GM23338 (cell line): ENCODE results near the gene UROS. TPM values are rescaled to one million over a fixed set of nuclear protein-coding genes. Genes with fewer than 3 reads are reported as not detected.

Source experiments
- ATAC-seq: fragments of 200-7000 bp; cut with Tn5 transposase; 3 replicates; pipeline ENCODE4 v1.9.1; 2020
- DNase-seq: peaks from one replicate; pipeline ENCODE4 v3.0.0-alpha.2; 2015; ENCODE audit warnings: low spot score
- H2AFZ ChIP-seq: fragments of 200-600 bp; sonication (generic); 2 replicates; pipeline ENCODE4 v1.8.0; 2016; ENCODE audit warnings: antibody characterized with exemption, mild to moderate bottlenecking, moderate library complexity
- H3F3A ChIP-seq: fragments of 200-600 bp; sonication (generic); replicated peaks from 2 replicates; pipeline ENCODE4 v1.8.0; 2017; ENCODE audit warnings: antibody characterized with exemption, mixed run types, low read depth
- H3K27ac ChIP-seq: fragments of 200-600 bp; sonication (generic); 2 replicates; pipeline ENCODE4 v1.6.1; 2016; ENCODE audit warnings: low read depth
- H3K27me3 ChIP-seq: fragments of 200-600 bp; sonication (generic); 2 replicates; pipeline ENCODE4 v1.8.0; 2016; ENCODE audit warnings: mild to moderate bottlenecking, mixed run types, moderate library complexity; ENCODE audit not compliant: insufficient read depth
- H3K36me3 ChIP-seq: fragments of 200-600 bp; sonication (generic); 2 replicates; pipeline ENCODE4 v1.8.0; 2016; ENCODE audit warnings: mild to moderate bottlenecking; ENCODE audit not compliant: insufficient read depth
- H3K4me1 ChIP-seq: fragments of 200-600 bp; sonication (generic); 2 replicates; pipeline ENCODE4 v1.8.0; 2016; ENCODE audit warnings: mild to moderate bottlenecking, moderate library complexity; ENCODE audit not compliant: insufficient read depth
- H3K4me2 ChIP-seq: fragments of 200-600 bp; sonication (generic); 2 replicates; pipeline ENCODE4 v1.7.1; 2017; ENCODE audit warnings: mixed run types
- H3K4me3 ChIP-seq: fragments of 200-600 bp; sonication (generic); 2 replicates; pipeline ENCODE4 v1.6.1; 2016; ENCODE audit warnings: mixed run types
- H3K79me2 ChIP-seq: fragments of 200-600 bp; sonication (generic); replicated peaks from 2 replicates; pipeline ENCODE4 v1.8.0; 2017; ENCODE audit warnings: mild to moderate bottlenecking; ENCODE audit not compliant: insufficient read depth
- H3K9me2 ChIP-seq: fragments of 200-600 bp; sonication (generic); 2 replicates; pipeline ENCODE4 v1.8.0; 2017; ENCODE audit not compliant: insufficient read depth
- H4K20me1 ChIP-seq: fragments of 200-600 bp; sonication (generic); replicated peaks from 2 replicates; pipeline ENCODE4 v1.8.0; 2017; ENCODE audit warnings: mild to moderate bottlenecking; ENCODE audit not compliant: insufficient read depth
- H3K27ac Mint-ChIP-seq: 2 replicates; pipeline ENCODE4 v1.8.0; 2020; ENCODE audit warnings: inconsistent platforms, mild to moderate bottlenecking, moderate library complexity, mixed read lengths
- H3K27me3 Mint-ChIP-seq: 3 replicates; pipeline ENCODE4 v1.8.0; 2022; ENCODE audit warnings: low read depth, mild to moderate bottlenecking, moderate library complexity, mixed read lengths, inconsistent platforms; ENCODE audit not compliant: insufficient read depth, poor library complexity
- H3K36me3 Mint-ChIP-seq: 3 replicates; pipeline ENCODE4 v1.8.0; 2021; ENCODE audit warnings: low read depth, mild to moderate bottlenecking, inconsistent platforms, moderate library complexity, mixed read lengths
- H3K4me1 Mint-ChIP-seq: 3 replicates; pipeline ENCODE4 v1.8.0; 2020; ENCODE audit warnings: mild to moderate bottlenecking, inconsistent platforms, mixed read lengths
- H3K4me3 Mint-ChIP-seq: 3 replicates; pipeline ENCODE4 v1.8.0; 2021; ENCODE audit warnings: moderate library complexity, mild to moderate bottlenecking, inconsistent platforms, mixed read lengths
- H3K9me3 Mint-ChIP-seq: 3 replicates; pipeline ENCODE4 v1.8.0; 2020; ENCODE audit warnings: moderate library complexity, mild to moderate bottlenecking, inconsistent platforms, mixed read lengths
- CREB1 ChIP-seq: fragments of 250-450 bp; sonication (Bioruptor Pico); IDR thresholded peaks from 2 replicates; pipeline ENCODE4 v1.5.0; 2020; ENCODE audit warnings: low read depth, mild to moderate bottlenecking, moderate library complexity
- EZH2 ChIP-seq: fragments of 200-600 bp; sonication (generic); IDR thresholded peaks from one replicate; pipeline ENCODE4 v1.8.0; 2017; ENCODE audit warnings: antibody characterized with exemption, mild to moderate bottlenecking, low read depth; ENCODE audit not compliant: unreplicated experiment
- EZH2phosphoT487 ChIP-seq: fragments of 200-600 bp; sonication (generic); IDR thresholded peaks from one replicate; pipeline ENCODE4 v1.8.1; 2018; ENCODE audit warnings: antibody characterized with exemption; ENCODE audit not compliant: unreplicated experiment
- JUNB ChIP-seq: IDR thresholded peaks from one replicate; pipeline ENCODE4 v1.6.1; 2016; ENCODE audit warnings: antibody characterized with exemption; ENCODE audit not compliant: unreplicated experiment
- NANOG ChIP-seq: IDR thresholded peaks from 2 replicates; pipeline ENCODE4 v1.6.1; 2016; ENCODE audit warnings: antibody characterized with exemption, borderline replicate concordance
- POLR2AphosphoS5 ChIP-seq: IDR thresholded peaks from 2 replicates; pipeline ENCODE4 v1.6.1; 2016; ENCODE audit warnings: antibody characterized with exemption, low read depth
- STAT1 ChIP-seq: IDR thresholded peaks from one replicate; pipeline ENCODE4 v1.6.1; 2016; ENCODE audit warnings: antibody characterized with exemption; ENCODE audit not compliant: unreplicated experiment
- ZNF114 ChIP-seq: fragments of 250-450 bp; sonication (Bioruptor Pico); IDR thresholded peaks from 2 replicates; pipeline ENCODE4 v1.5.0; 2020; ENCODE audit warnings: mild to moderate bottlenecking, moderate library complexity
- ZNF331 ChIP-seq: fragments of 250-450 bp; sonication (Bioruptor Pico); IDR thresholded peaks from 2 replicates; pipeline ENCODE4 v1.5.0; 2020; ENCODE audit warnings: low read depth, mild to moderate bottlenecking, moderate library complexity
- polyA plus RNA-seq: library from polyadenylated mRNA; unstranded; fragments of >200 nt; fragmentation: Nextera tagmentation; extraction: Ambion mirVana; gene quantifications from 2 replicates; pipeline ENCODE4 v1.2.1, GENCODE V29; 2016
- total RNA-seq: library from RNA; depleted of rRNA; stranded (reverse); fragments of >200 nt; shearing (Covaris generic); gene quantifications from 2 replicates; pipeline ENCODE4 v1.2.3, GENCODE V29; 2014
- TF ChIP-seq, protein P1 (sequence below): IDR thresholded peaks from 2 replicates; pipeline ENCODE4 v1.6.1; 2016; ENCODE audit warnings: antibody characterized with exemption
- TF ChIP-seq, protein P2 (sequence below): IDR thresholded peaks from one replicate; pipeline ENCODE4 v1.6.1; 2018; ENCODE audit warnings: antibody characterized with exemption; ENCODE audit not compliant: unreplicated experiment
- TF ChIP-seq, protein P3 (sequence below): fragments of 250-450 bp; sonication (Bioruptor Pico); IDR thresholded peaks from 2 replicates; pipeline ENCODE4 v1.5.0; 2020; ENCODE audit warnings: mild to moderate bottlenecking, moderate library complexity
- TF ChIP-seq, protein P4 (sequence below), 2 experiments: fragments of 200-600 bp in 1 of 2; sonication (generic) in 1 of 2; conservative IDR thresholded peaks; 2 replicates each; pipeline versions ENCODE4 v1.5.1 to v1.6.1; 2016 to 2017; ENCODE audit warnings: antibody characterized with exemption in 2 of 2, low read depth in 2 of 2, mild to moderate bottlenecking in 2 of 2, moderate library complexity in 1 of 2

Gene UROS
- total and polyA plus RNA-seq, 2 experiments from 2014 or later: 41.3 to 43.4 TPM

DNA sequence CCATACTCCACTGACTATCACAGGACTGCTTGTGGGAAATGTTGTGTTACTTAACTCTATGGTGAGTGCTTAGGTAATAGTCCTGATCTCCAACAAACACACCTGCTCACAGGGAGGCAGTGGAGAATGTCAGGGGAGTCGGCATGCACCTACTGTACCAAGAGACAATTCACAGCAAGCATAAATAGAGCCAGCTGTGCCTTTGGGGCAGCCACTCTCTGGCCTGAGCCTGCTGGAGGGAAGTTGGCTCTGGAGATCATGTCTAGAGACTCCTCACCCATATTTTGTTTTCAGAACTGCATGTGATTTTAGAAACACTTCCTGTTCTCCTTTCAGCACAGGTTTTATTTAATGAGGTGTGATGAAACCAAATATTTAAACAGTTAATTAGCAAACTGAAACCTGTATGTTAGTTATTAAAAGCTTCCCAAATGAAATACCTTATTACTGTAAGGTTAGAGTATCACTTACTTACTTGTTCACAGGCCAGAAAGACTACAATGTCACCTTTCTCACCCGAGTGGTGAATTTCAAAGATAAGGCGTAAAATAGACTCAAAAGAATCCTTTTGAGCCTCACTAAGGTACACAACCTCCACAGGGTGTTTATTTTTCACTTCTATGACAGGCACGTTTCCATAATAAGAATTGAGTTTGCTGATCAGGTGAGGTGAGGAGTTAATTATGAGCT, 36.2 kb upstream of the UROS start:
- ATAC-seq: no peak
- Histone ChIP-seq H3K4me1 (no peaks in the 10 kb centered on the region), H2AFZ (no peak overlapping the region), H3K79me2 (no peaks in the 10 kb centered on the region), H3F3A (no peaks in the 10 kb centered on the region), H3K36me3 (no peaks in the 10 kb centered on the region; the same call in 1 of the 2 replicates), H4K20me1 (no peaks in the 10 kb centered on the region), H3K9me2 (no peaks in the 10 kb centered on the region), H3K27me3 (no peaks in the 10 kb centered on the region), H3K4me3 (no peak overlapping the region), H3K4me2 (no peak overlapping the region), H3K27ac (no peak overlapping the region)
- no peaks in the 10 kb centered on the region for H3K36me3 Mint-ChIP-seq
- no peaks in the 10 kb centered on the region for H3K9me3 Mint-ChIP-seq
- H3K4me1 Mint-ChIP-seq: no peaks in the 10 kb centered on the region
- no peak overlapping the region for H3K4me3 Mint-ChIP-seq
- no peaks in the 10 kb centered on the region for H3K27me3 Mint-ChIP-seq
- no peak for DNase-seq
- TF ChIP-seq, protein P1, sequence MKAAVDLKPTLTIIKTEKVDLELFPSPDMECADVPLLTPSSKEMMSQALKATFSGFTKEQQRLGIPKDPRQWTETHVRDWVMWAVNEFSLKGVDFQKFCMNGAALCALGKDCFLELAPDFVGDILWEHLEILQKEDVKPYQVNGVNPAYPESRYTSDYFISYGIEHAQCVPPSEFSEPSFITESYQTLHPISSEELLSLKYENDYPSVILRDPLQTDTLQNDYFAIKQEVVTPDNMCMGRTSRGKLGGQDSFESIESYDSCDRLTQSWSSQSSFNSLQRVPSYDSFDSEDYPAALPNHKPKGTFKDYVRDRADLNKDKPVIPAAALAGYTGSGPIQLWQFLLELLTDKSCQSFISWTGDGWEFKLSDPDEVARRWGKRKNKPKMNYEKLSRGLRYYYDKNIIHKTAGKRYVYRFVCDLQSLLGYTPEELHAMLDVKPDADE: no peak
- TF ChIP-seq, protein P2, sequence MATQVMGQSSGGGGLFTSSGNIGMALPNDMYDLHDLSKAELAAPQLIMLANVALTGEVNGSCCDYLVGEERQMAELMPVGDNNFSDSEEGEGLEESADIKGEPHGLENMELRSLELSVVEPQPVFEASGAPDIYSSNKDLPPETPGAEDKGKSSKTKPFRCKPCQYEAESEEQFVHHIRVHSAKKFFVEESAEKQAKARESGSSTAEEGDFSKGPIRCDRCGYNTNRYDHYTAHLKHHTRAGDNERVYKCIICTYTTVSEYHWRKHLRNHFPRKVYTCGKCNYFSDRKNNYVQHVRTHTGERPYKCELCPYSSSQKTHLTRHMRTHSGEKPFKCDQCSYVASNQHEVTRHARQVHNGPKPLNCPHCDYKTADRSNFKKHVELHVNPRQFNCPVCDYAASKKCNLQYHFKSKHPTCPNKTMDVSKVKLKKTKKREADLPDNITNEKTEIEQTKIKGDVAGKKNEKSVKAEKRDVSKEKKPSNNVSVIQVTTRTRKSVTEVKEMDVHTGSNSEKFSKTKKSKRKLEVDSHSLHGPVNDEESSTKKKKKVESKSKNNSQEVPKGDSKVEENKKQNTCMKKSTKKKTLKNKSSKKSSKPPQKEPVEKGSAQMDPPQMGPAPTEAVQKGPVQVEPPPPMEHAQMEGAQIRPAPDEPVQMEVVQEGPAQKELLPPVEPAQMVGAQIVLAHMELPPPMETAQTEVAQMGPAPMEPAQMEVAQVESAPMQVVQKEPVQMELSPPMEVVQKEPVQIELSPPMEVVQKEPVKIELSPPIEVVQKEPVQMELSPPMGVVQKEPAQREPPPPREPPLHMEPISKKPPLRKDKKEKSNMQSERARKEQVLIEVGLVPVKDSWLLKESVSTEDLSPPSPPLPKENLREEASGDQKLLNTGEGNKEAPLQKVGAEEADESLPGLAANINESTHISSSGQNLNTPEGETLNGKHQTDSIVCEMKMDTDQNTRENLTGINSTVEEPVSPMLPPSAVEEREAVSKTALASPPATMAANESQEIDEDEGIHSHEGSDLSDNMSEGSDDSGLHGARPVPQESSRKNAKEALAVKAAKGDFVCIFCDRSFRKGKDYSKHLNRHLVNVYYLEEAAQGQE: no peak
- TF ChIP-seq ZNF114 (no peak), NANOG (no peak), STAT1 (no peak), EZH2phosphoT487 (no peak), POLR2AphosphoS5 (no peak), JUNB (no peak), EZH2 (no peak), CREB1 (CRISPR knock-in tag) (no peak), ZNF331 (CRISPR knock-in tag) (no peak)
- TF ChIP-seq, protein P3, sequence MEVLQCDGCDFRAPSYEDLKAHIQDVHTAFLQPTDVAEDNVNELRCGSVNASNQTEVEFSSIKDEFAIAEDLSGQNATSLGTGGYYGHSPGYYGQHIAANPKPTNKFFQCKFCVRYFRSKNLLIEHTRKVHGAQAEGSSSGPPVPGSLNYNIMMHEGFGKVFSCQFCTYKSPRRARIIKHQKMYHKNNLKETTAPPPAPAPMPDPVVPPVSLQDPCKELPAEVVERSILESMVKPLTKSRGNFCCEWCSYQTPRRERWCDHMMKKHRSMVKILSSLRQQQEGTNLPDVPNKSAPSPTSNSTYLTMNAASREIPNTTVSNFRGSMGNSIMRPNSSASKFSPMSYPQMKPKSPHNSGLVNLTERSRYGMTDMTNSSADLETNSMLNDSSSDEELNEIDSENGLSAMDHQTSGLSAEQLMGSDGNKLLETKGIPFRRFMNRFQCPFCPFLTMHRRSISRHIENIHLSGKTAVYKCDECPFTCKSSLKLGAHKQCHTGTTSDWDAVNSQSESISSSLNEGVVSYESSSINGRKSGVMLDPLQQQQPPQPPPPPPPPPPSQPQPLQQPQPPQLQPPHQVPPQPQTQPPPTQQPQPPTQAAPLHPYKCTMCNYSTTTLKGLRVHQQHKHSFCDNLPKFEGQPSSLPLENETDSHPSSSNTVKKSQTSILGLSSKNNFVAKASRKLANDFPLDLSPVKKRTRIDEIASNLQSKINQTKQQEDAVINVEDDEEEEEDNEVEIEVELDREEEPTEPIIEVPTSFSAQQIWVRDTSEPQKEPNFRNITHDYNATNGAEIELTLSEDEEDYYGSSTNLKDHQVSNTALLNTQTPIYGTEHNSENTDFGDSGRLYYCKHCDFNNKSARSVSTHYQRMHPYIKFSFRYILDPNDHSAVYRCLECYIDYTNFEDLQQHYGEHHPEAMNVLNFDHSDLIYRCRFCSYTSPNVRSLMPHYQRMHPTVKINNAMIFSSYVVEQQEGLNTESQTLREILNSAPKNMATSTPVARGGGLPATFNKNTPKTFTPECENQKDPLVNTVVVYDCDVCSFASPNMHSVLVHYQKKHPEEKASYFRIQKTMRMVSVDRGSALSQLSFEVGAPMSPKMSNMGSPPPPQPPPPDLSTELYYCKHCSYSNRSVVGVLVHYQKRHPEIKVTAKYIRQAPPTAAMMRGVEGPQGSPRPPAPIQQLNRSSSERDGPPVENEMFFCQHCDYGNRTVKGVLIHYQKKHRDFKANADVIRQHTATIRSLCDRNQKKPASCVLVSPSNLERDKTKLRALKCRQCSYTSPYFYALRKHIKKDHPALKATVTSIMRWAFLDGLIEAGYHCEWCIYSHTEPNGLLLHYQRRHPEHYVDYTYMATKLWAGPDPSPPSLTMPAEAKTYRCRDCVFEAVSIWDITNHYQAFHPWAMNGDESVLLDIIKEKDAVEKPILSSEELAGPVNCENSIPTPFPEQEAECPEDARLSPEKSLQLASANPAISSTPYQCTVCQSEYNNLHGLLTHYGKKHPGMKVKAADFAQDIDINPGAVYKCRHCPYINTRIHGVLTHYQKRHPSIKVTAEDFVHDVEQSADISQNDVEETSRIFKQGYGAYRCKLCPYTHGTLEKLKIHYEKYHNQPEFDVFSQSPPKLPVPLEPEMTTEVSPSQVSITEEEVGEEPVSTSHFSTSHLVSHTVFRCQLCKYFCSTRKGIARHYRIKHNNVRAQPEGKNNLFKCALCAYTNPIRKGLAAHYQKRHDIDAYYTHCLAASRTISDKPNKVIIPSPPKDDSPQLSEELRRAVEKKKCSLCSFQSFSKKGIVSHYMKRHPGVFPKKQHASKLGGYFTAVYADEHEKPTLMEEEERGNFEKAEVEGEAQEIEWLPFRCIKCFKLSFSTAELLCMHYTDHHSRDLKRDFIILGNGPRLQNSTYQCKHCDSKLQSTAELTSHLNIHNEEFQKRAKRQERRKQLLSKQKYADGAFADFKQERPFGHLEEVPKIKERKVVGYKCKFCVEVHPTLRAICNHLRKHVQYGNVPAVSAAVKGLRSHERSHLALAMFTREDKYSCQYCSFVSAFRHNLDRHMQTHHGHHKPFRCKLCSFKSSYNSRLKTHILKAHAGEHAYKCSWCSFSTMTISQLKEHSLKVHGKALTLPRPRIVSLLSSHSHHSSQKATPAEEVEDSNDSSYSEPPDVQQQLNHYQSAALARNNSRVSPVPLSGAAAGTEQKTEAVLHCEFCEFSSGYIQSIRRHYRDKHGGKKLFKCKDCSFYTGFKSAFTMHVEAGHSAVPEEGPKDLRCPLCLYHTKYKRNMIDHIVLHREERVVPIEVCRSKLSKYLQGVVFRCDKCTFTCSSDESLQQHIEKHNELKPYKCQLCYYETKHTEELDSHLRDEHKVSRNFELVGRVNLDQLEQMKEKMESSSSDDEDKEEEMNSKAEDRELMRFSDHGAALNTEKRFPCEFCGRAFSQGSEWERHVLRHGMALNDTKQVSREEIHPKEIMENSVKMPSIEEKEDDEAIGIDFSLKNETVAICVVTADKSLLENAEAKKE: no peak
- TF ChIP-seq, protein P4, sequence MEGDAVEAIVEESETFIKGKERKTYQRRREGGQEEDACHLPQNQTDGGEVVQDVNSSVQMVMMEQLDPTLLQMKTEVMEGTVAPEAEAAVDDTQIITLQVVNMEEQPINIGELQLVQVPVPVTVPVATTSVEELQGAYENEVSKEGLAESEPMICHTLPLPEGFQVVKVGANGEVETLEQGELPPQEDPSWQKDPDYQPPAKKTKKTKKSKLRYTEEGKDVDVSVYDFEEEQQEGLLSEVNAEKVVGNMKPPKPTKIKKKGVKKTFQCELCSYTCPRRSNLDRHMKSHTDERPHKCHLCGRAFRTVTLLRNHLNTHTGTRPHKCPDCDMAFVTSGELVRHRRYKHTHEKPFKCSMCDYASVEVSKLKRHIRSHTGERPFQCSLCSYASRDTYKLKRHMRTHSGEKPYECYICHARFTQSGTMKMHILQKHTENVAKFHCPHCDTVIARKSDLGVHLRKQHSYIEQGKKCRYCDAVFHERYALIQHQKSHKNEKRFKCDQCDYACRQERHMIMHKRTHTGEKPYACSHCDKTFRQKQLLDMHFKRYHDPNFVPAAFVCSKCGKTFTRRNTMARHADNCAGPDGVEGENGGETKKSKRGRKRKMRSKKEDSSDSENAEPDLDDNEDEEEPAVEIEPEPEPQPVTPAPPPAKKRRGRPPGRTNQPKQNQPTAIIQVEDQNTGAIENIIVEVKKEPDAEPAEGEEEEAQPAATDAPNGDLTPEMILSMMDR (conservative IDR thresholded peaks at IDR 0.05; ENCODE audit: low read depth in 2 of 2): no peak
- H3K27ac Mint-ChIP-seq: no peak overlapping the region
